Panc1 (cell line): ENCODE data around the gene PDE6B.

Experiments used
- CTCF ChIP-seq: fragments of 450-650 bp; IDR thresholded peaks from 2 replicates; pipeline ENCODE4 v1.5.1; 2017; ENCODE audit warnings: mild to moderate bottlenecking
- POLR2AphosphoS5 ChIP-seq: IDR thresholded peaks from 2 replicates; pipeline ENCODE4 v1.6.1; 2012; ENCODE audit warnings: mild to moderate bottlenecking, low read depth, low read length, moderate library complexity
- SIN3A ChIP-seq: IDR thresholded peaks from 2 replicates; pipeline ENCODE4 v1.6.1; 2012; ENCODE audit warnings: low read depth, mild to moderate bottlenecking, low read length, moderate library complexity, borderline replicate concordance; ENCODE audit not compliant: insufficient read depth
- TCF7L2 ChIP-seq: IDR thresholded peaks from 2 replicates; pipeline ENCODE4 v1.6.1; 2011; ENCODE audit warnings: mild to moderate bottlenecking, low read depth, low read length, inconsistent platforms
- TF ChIP-seq, protein P1 (sequence below), 2 experiments: IDR thresholded peaks; 2 replicates each; pipeline ENCODE4 v1.6.1; 2011 to 2012; ENCODE audit warnings: low read depth in 2 of 2, control low read depth in 1 of 2, low read length in 1 of 2, mild to moderate bottlenecking in 1 of 2, moderate library complexity in 1 of 2; ENCODE audit not compliant: insufficient read depth in 1 of 2

DNA sequence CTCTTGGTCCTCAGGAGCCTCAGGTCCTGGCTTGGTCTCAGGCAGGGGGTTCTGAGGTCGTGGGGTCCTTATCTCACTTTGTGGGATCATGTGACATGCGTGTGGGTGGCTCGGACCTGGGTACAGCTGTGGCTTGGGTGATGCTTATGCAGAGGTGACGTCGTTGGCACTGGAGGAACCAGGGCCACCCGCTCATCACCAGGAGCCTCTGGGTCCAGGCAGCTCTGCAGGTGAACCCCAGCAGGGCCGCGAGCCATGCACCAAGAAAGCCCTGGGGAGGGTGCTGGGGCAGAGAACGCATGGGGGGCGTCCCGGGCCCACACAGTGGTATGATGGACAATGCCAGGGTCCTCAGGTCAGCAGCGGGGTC lies 40.0 kb downstream of the PDE6B start:
- TF ChIP-seq CTCF = no peak
- no peak for TF ChIP-seq POLR2AphosphoS5
- TF ChIP-seq, protein P1, sequence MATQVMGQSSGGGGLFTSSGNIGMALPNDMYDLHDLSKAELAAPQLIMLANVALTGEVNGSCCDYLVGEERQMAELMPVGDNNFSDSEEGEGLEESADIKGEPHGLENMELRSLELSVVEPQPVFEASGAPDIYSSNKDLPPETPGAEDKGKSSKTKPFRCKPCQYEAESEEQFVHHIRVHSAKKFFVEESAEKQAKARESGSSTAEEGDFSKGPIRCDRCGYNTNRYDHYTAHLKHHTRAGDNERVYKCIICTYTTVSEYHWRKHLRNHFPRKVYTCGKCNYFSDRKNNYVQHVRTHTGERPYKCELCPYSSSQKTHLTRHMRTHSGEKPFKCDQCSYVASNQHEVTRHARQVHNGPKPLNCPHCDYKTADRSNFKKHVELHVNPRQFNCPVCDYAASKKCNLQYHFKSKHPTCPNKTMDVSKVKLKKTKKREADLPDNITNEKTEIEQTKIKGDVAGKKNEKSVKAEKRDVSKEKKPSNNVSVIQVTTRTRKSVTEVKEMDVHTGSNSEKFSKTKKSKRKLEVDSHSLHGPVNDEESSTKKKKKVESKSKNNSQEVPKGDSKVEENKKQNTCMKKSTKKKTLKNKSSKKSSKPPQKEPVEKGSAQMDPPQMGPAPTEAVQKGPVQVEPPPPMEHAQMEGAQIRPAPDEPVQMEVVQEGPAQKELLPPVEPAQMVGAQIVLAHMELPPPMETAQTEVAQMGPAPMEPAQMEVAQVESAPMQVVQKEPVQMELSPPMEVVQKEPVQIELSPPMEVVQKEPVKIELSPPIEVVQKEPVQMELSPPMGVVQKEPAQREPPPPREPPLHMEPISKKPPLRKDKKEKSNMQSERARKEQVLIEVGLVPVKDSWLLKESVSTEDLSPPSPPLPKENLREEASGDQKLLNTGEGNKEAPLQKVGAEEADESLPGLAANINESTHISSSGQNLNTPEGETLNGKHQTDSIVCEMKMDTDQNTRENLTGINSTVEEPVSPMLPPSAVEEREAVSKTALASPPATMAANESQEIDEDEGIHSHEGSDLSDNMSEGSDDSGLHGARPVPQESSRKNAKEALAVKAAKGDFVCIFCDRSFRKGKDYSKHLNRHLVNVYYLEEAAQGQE (IDR thresholded peaks at IDR 0.05; ENCODE audit: insufficient read depth in 1 of 2, low read depth in 2 of 2, low read length in 1 of 2) = no peak
- TF ChIP-seq SIN3A = no peak
- TF ChIP-seq TCF7L2 = no peak
